GM18907 (cell line): ENCODE results near the gene PCDHA10.
"Not testable (repeated sequence)": the region's sequence is repeated elsewhere in the genome, so short reads cannot be mapped to it uniquely, and the experiment has no call there.

ENCODE experiments used
- ATAC-seq: cut with Tn5 transposase; IDR thresholded peaks from one replicate; pipeline ENCODE4 v1.9.1; 2021; ENCODE audit warnings: mild to moderate bottlenecking, moderate library complexity; ENCODE audit not compliant: unreplicated experiment

Gene PCDHA10, protein sequence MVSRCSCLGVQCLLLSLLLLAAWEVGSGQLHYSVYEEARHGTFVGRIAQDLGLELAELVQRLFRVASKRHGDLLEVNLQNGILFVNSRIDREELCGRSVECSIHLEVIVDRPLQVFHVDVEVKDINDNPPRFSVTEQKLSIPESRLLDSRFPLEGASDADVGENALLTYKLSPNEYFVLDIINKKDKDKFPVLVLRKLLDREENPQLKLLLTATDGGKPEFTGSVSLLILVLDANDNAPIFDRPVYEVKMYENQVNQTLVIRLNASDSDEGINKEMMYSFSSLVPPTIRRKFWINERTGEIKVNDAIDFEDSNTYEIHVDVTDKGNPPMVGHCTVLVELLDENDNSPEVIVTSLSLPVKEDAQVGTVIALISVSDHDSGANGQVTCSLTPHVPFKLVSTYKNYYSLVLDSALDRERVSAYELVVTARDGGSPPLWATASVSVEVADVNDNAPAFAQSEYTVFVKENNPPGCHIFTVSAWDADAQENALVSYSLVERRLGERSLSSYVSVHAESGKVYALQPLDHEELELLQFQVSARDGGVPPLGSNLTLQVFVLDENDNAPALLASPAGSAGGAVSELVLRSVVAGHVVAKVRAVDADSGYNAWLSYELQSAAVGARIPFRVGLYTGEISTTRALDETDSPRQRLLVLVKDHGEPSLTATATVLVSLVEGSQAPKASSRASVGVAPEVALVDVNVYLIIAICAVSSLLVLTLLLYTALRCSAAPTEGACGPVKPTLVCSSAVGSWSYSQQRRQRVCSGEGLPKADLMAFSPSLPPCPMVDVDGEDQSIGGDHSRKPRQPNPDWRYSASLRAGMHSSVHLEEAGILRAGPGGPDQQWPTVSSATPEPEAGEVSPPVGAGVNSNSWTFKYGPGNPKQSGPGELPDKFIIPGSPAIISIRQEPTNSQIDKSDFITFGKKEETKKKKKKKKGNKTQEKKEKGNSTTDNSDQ

DNA sequence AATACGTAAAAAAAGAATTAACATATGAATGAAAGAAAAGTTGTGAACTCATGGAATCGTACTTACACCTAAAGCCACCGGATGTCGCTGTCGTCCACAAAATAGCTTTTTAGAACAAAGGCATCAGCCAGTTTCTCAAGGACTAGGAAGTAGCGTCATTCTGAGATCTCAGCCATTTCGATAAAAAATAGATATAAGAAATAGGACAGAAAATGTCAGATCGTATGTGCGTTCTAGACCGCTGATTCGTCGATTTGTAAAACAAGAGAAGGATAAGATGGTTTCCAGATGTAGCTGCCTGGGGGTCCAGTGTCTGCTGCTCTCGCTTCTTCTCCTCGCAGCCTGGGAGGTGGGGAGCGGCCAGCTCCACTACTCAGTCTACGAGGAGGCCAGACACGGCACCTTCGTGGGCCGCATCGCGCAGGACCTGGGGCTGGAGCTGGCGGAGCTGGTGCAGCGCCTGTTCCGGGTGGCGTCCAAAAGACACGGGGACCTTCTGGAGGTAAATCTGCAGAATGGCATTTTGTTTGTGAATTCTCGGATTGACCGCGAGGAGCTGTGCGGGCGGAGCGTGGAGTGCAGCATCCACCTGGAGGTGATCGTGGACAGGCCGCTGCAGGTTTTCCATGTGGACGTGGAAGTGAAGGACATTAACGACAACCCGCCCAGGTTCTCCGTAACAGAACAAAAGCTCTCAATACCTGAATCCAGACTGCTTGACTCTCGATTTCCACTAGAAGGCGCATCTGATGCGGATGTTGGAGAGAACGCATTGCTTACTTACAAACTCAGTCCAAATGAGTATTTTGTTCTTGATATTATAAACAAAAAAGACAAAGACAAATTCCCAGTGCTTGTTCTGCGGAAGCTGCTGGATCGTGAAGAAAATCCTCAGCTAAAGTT lies at the start of gene PCDHA10:
PCDHA10 (plus strand) TSS at position 126 of the 903 bp plus-strand sequence; CDS start at position 278, 152 bp downstream.
- ATAC-seq = no peak

DNA sequence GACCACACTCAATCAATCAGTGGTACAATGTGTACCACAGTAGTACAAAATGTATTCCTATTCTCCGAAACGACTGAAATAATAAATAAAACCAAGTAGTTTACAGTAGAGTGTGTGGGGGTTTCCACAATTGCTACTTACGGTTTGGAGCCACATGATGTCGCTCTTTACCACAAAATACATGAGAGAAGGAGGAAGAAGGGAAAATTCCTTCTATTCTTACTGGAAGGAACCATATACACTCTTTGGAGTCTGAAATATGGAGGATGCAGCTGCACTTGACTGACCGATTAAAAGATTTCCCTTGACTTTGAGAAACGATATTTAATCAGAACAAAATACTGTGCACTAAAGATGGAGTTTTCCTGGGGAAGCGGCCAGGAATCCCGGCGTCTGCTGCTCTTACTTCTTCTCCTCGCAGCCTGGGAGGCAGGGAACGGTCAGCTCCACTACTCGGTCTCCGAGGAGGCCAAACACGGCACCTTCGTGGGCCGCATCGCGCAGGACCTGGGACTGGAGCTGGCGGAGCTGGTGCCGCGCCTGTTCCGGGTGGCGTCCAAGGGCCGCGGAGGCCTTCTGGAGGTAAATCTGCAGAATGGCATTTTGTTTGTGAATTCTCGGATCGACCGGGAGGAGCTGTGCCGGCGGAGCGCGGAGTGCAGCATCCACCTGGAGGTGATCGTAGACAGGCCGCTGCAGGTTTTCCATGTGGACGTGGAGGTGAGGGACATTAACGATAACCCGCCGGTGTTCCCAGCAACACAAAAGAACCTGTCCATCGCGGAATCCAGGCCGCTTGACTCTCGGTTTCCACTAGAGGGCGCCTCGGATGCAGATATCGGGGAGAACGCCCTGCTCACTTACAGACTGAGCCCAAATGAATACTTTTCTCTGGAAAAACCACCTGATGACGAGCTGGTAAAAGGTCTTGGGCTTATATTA lies 48.6 kb upstream of the PCDHA10 start, which contains the start of gene PCDHA4:
PCDHA4 (plus strand) TSS at position 235 of the 942 bp plus-strand sequence.
- ATAC-seq = no peak

DNA sequence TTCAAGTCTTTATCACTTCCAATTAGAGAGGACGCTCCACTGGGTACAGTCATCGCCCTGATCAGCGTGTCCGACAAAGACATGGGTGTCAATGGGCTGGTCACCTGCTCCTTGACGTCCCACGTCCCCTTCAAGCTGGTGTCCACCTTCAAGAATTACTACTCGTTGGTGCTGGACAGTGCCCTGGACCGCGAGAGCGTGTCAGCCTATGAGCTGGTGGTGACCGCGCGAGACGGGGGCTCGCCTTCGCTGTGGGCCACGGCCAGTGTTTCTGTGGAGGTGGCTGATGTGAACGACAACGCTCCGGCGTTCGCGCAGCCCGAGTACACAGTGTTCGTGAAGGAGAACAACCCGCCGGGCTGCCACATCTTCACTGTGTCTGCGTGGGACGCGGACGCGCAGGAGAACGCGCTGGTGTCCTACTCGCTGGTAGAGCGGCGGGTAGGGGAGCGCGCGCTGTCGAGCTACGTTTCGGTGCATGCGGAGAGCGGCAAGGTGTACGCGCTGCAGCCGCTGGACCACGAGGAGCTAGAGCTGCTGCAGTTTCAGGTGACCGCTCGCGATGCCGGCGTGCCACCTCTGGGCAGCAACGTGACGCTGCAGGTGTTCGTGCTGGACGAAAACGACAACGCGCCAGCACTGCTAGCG lies 47.3 kb upstream of the PCDHA10 start:
- ATAC-seq = not testable (repeated sequence)

DNA sequence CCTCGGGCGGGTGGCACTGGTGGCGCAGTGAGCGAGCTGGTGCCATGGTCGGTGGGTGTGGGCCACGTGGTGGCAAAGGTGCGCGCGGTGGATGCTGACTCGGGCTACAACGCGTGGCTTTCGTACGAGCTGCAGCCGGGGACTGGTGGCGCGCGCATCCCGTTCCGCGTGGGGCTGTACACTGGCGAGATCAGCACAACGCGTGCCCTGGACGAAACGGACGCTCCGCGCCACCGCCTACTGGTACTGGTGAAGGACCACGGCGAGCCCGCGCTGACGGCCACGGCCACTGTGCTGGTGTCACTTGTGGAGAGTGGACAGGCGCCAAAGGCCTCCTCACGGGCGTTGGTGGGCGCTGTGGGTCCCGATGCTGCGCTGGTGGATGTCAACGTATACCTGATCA lies 46.8 kb upstream of the PCDHA10 start:
- no peak for ATAC-seq

DNA sequence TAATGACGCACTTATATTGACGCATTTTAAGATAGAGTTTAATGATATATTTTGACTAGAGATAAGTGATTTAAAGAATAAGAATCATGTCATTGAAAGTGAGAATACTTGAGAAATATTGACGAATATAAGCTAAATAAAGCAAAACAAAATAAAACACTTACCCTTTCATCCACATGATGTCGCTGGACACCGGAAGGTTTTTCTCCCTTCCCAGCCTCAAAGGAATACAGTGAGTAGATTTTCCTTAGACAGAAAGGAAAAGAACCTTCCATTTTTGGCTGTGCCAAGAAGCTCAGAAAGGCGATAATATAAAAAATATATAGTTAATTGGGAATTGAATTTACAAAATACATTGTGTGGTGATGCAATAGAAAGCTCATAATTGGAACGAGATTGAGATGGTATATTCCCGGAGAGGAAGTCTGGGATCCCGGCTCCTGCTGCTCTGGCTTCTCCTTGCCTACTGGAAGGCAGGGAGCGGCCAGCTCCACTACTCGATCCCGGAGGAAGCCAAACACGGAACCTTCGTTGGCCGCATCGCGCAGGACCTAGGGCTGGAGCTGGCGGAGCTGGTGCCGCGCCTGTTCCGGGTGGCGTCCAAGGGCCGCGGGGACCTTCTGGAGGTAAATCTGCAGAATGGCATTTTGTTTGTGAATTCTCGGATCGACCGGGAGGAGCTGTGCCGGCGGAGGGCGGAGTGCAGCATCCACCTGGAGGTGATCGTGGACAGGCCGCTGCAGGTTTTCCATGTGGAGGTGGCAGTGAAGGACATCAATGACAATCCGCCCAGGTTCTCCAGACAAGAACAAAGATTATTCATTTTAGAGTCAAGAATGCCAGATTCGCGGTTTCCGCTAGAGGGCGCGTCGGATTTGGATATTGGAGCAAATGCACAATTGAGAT lies 34.1 kb upstream of the PCDHA10 start, which contains the start of gene PCDHA5:
PCDHA5 (plus strand) TSS at position 239 of the 906 bp plus-strand sequence.
- ATAC-seq = no peak

DNA sequence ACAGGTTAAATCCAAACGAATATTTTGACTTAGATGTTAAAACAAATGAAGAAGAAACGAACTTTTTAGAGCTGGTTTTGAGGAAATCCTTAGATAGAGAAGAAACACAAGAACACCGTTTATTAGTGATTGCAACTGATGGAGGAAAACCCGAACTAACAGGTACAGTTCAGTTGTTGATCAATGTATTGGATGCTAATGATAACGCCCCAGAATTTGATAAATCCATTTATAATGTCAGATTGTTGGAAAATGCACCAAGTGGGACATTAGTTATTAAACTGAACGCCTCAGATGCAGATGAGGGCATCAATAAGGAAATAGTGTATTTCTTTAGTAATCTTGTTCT lies 33.4 kb upstream of the PCDHA10 start:
- no peak for ATAC-seq

DNA sequence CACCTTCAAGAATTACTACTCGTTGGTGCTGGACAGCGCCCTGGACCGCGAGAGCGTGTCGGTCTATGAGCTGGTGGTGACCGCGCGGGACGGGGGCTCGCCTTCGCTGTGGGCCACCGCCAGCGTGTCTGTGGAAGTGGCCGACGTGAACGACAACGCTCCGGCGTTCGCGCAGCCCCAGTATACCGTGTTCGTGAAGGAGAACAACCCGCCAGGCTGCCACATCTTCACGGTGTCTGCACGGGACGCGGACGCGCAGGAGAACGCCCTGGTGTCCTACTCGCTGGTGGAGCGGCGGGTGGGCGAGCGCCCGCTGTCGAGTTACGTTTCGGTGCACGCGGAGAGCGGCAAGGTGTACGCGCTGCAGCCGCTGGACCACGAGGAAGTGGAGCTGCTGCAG lies 32.7 kb upstream of the PCDHA10 start:
- not testable (repeated sequence) for ATAC-seq

DNA sequence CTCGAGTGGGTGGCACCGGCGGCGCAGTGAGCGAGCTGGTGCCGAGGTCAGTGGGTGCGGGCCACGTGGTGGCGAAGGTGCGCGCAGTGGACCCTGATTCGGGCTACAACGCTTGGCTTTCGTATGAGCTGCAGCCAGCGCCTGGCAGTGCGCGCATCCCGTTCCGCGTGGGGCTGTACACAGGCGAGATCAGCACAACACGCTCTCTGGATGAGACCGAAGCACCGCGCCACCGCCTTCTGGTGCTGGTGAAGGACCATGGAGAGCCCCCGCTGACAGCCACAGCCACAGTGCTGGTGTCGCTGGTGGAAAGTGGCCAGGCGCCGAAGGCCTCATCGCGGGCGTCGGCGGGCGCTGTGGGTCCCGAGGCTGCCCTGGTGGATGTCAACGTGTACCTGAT lies 32.2 kb upstream of the PCDHA10 start:
- ATAC-seq = no peak

DNA sequence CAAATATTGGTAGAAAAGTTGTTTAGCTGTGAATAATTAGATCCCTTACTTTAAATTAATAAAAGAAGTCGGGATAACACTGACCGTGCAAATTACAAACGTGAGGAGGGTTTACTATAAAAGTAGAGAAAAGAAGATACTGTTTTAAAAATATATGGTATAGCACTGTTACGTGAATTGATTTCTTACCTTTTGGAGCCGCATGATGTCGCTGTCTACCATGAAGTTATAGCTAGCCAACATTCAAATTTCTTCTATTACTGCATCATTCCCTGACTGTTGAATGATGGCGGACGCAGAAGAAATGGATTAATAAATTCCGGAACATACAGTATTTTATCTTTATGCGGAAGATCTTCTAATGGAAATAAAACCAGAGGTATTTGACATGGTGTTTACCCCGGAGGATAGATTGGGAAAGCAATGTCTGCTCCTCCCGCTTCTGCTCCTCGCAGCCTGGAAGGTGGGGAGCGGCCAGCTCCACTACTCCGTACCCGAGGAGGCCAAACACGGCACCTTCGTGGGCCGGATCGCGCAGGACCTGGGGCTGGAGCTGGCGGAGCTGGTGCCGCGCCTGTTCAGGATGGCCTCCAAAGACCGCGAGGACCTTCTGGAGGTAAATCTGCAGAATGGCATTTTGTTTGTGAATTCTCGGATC lies 27.9 kb upstream of the PCDHA10 start, which contains the start of gene PCDHA6:
PCDHA6 (plus strand) TSS at position 257 of the 658 bp plus-strand sequence; CDS start at position 389, 132 bp downstream.
- no peak for ATAC-seq

DNA sequence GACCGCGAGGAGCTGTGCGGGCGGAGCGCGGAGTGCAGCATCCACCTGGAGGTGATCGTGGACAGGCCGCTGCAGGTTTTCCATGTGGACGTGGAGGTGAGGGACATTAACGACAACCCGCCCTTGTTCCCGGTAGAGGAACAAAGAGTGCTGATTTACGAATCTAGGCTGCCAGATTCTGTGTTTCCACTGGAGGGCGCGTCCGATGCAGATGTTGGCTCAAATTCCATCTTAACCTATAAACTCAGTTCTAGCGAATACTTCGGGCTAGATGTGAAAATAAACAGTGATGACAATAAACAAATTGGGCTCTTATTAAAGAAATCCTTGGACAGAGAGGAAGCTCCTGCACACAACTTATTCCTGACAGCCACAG lies 27.3 kb upstream of the PCDHA10 start:
- no peak for ATAC-seq

DNA sequence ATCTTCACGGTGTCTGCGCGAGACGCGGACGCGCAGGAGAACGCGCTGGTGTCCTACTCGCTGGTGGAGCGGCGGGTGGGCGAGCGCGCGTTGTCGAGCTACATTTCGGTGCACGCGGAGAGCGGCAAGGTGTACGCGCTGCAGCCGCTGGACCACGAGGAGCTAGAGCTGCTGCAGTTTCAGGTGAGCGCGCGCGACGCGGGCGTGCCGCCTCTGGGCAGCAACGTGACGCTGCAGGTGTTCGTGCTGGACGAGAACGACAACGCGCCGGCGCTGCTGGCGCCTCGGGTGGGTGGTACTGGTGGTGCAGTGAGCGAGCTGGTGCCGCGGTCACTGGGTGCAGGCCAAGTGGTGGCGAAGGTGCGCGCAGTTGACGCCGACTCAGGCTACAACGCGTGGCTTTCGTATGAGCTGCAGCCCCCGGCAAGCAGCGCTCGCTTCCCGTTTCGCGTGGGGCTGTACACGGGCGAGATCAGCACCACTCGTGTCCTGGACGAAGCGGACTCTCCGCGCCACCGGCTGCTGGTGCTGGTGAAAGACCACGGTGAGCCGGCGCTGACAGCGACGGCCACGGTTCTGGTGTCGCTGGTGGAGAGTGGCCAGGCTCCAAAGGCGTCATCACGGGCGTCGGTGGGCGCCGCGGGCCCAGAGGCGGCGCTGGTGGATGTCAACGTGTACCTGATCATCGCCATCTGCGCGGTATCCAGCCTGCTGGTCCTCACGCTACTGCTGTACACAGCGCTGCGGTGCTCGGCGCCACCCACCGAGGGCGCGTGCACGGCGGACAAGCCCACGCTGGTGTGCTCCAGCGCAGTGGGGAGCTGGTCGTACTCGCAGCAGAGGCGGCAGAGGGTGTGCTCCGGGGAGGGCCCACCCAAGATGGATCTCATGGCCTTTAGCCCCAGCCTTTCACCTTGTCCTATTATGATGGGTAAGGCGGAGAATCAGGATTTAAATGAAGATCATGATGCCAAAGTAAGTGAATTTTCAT lies 25.9 kb upstream of the PCDHA10 start:
- ATAC-seq = not testable (repeated sequence)

DNA sequence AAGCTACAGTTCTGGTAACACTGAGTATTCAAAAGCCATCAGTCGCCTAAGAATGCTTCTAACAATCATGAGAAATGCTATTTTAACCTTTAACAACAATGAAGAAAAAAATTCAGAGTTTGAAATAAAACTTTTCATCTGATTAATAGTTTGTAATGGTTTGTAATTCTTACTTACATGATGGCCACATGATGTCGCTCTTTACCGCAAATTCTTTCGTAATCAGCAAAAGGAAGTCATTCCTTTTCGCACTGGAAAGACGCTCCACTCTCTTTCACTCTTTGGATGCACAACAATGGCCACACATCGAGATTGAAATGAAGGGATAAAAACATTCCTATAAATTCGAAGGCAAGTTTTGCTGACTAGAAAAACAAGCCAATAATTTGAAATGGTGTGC lies 21.7 kb upstream of the PCDHA10 start, which contains the start of gene PCDHA7:
PCDHA7 (plus strand) TSS at position 277 of the 400 bp plus-strand sequence; CDS start at position 392, 115 bp downstream.
- ATAC-seq = no peak

DNA sequence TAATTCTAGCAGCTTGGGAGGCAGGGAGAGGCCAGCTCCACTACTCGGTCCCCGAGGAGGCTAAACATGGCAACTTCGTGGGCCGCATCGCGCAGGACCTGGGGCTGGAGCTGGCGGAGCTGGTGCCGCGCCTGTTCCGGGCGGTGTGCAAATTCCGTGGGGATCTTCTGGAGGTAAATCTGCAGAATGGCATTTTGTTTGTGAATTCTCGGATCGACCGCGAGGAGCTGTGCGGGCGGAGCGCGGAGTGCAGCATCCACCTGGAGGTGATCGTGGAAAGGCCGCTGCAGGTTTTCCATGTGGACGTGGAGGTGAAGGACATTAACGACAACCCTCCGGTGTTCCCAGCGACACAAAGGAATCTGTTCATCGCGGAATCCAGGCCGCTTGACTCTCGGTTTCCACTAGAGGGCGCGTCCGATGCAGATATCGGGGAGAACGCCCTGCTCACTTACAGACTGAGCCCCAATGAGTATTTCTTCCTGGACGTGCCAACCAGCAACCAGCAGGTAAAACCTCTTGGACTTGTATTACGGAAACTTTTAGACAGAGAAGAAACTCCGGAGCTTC lies 21.2 kb upstream of the PCDHA10 start:
- ATAC-seq = not testable (repeated sequence)

DNA sequence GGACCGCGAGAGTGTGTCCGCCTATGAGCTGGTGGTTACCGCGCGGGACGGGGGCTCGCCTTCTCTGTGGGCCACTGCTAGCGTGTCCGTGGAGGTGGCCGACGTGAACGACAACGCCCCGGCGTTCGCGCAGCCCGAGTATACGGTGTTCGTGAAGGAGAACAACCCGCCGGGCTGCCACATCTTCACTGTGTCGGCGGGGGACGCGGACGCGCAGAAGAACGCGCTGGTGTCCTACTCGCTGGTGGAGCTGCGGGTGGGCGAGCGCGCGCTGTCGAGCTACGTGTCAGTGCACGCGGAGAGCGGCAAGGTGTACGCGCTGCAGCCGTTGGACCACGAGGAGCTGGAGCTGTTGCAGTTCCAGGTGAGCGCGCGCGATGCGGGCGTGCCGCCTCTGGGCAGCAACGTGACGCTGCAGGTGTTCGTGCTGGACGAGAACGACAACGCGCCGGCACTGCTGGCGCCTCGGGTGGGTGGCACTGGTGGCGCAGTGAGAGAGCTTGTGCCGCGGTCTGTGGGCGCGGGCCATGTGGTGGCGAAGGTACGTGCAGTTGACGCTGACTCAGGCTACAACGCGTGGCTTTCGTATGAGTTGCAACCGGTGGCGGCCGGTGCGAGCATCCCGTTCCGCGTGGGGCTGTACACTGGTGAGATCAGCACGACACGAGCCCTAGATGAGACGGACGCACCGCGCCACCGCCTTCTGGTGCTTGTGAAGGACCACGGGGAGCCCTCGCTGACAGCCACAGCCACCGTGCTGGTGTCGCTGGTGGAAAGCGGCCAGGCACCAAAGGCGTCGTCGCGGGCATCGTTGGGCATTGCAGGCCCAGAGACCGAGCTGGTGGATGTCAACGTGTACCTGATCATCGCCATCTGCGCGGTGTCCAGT lies 19.8 kb upstream of the PCDHA10 start:
- no peak for ATAC-seq
